Measurements from ENCODE around the gene ZNF496.
"Not testable (repeated sequence)": the region's sequence is repeated elsewhere in the genome, so short reads cannot be mapped to it uniquely, and the experiment has no call there.

Gene ZNF496

GRCh38 chr1:247295274-247295684, 36.4 kb downstream of the ZNF496 start:
- in situ Hi-C loops (cut with MboI; ENCODE audit: low pct_unique_long_range_greater_than_20kb, low sequenced_read_pairs, unreplicated experiment): no loop called here
- no peak for TF ChIP-seq CTCF (IDR thresholded peaks at IDR 0.05; ENCODE audit: extremely low read depth, insufficient read depth, missing control alignments)
- no peak for DNase-seq (ENCODE audit: low spot score)

GRCh38 chr1:247294282-247294681, 37.4 kb downstream of the ZNF496 start:
- TF ChIP-seq CTCF (IDR thresholded peaks at IDR 0.05; ENCODE audit: extremely low read depth, insufficient read depth, missing control alignments): no peak
- in situ Hi-C loops (cut with MboI; ENCODE audit: low pct_unique_long_range_greater_than_20kb, low sequenced_read_pairs, unreplicated experiment): no loop called here
- no peak for DNase-seq (ENCODE audit: low spot score)

GRCh38 chr1:247293047-247293446, 38.6 kb downstream of the ZNF496 start:
- no peak for DNase-seq (ENCODE audit: low spot score)
- TF ChIP-seq CTCF (IDR thresholded peaks at IDR 0.05; ENCODE audit: extremely low read depth, insufficient read depth, missing control alignments): no peak
- in situ Hi-C loops (cut with MboI; ENCODE audit: low pct_unique_long_range_greater_than_20kb, low sequenced_read_pairs, unreplicated experiment): no loop called here

GRCh38 chr1:247291833-247292561, 39.7 kb downstream of the ZNF496 start:
- in situ Hi-C loops (cut with MboI; ENCODE audit: low pct_unique_long_range_greater_than_20kb, low sequenced_read_pairs, unreplicated experiment): no loop called here
- DNase-seq (ENCODE audit: low spot score): no peak
- TF ChIP-seq CTCF (IDR thresholded peaks at IDR 0.05; ENCODE audit: extremely low read depth, insufficient read depth, missing control alignments): no peak

GRCh38 chr1:247291161-247291560, 40.5 kb downstream of the ZNF496 start:
- DNase-seq (ENCODE audit: low spot score): no peak
- in situ Hi-C loops (cut with MboI; ENCODE audit: low pct_unique_long_range_greater_than_20kb, low sequenced_read_pairs, unreplicated experiment): no loop called here
- TF ChIP-seq CTCF (IDR thresholded peaks at IDR 0.05; ENCODE audit: extremely low read depth, insufficient read depth, missing control alignments): no peak

GRCh38 chr1:247290576-247290975, 41.1 kb downstream of the ZNF496 start:
- in situ Hi-C loops (cut with MboI; ENCODE audit: low pct_unique_long_range_greater_than_20kb, low sequenced_read_pairs, unreplicated experiment): no loop called here
- TF ChIP-seq CTCF (IDR thresholded peaks at IDR 0.05; ENCODE audit: extremely low read depth, insufficient read depth, missing control alignments): no peak
- DNase-seq (ENCODE audit: low spot score): no peak

GRCh38 chr1:247289274-247289892, 42.3 kb downstream of the ZNF496 start:
- DNase-seq (ENCODE audit: low spot score); in situ Hi-C loops (cut with MboI; ENCODE audit: low pct_unique_long_range_greater_than_20kb, low sequenced_read_pairs, unreplicated experiment): not testable (repeated sequence)

Data from GM13977 (cell line).